ENCODE measurements around the gene MID1. TPM values are rescaled to one million over a fixed set of nuclear protein-coding genes. Genes with fewer than 3 reads are reported as not detected.

The MID1 gene
- total RNA-seq, 1 experiment from 2014 or later = 79.5 TPM

DNA sequence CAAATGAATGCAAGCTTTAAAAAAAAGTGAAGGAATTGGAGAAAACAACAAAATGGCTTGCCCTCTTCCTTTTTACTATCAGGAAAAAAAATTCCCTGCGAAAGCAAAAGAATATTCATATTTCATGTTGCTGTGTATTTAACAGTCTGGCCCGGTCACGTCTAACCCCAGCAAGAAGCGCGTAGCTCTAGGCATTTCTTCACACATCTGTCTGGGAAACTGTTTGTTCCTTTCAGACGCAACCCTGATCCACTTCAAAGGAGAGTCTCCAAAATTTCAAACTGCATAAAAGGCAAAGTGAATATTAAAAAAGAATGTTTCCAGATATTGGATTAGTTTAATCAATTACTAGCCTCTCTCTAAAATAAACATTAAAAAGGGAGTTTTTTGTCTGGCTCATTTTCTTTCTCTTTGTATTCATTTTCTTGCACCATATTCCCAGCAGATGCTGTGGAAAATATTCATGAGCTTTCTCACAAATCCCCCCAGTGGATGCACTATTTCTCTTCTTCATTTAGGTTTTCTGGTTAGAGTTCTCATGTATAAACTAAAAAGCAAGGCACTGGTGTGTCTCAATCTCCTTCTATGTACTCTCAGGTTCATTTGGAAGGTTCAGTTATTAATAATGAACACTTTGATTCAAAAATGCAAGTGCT lies 145.3 kb downstream of the MID1 start:
- intact Hi-C loops (cut with micrococcal nuclease; ENCODE audit: unreplicated experiment) = no loop called here
- CTCF ChIA-PET = no interaction called here

DNA sequence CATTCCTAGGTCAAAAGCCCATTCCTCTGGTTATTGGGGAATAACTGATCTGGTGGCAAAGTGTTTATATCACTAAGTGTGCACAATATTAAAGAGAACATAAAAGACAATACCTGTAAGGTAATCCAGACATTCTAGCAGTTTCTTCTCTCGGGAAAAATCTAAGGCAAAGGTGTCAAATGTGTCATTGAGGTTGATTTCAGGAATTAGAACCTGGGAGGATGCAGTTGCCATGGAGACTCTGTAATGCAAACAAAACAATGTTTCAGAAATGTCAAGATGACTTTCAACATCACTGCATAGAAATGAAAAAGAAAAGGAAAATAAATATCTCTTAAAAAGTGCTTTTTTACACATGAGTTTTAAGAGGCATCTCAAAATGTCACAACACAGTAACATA lies 145.9 kb downstream of the MID1 start:
- H3F3A ChIP-seq (ENCODE audit: insufficient read depth, low read depth) = no peaks in the 10 kb centered on the region
- TF ChIP-seq CTCF (conservative IDR thresholded peaks at IDR 0.05) (no peak), EZH2 (IDR thresholded peaks at IDR 0.05; ENCODE audit: low read depth) (no peak)
- BruUV-seq (replicated peaks) = no TSS peak
- no peak overlapping the region for H3K4me2 ChIP-seq
- no peak overlapping the region for H2AFZ ChIP-seq
- H3K27me3 ChIP-seq (ENCODE audit: insufficient read depth, low read depth) = no peaks in the 10 kb centered on the region
- H3K4me1 ChIP-seq (replicated peaks; ENCODE audit: insufficient read depth) = no peaks in the 10 kb centered on the region
- H3K27ac ChIP-seq = no peak overlapping the region
- POLR2A ChIA-PET (ENCODE audit: unreplicated experiment) = no interaction called here
- CTCF ChIA-PET = no interaction called here
- DNase-seq = no peak
- no peak overlapping the region for H3K4me3 ChIP-seq
- H3K79me2 ChIP-seq (ENCODE audit: low read depth) = no peaks in the 10 kb centered on the region
- H3K36me3 ChIP-seq (ENCODE audit: low read depth) = no peaks in the 10 kb centered on the region
- intact Hi-C loops (cut with micrococcal nuclease; ENCODE audit: unreplicated experiment) = no loop called here
- H4K20me1 ChIP-seq (ENCODE audit: insufficient read depth) = no peaks in the 10 kb centered on the region
- no peaks in the 10 kb centered on the region for H3K9me2 ChIP-seq (ENCODE audit: insufficient read depth)
- H3K9me3 ChIP-seq (ENCODE audit: insufficient read depth, low read depth) = no peaks in the 10 kb centered on the region

More for the DNA sequence above, 145.3 kb downstream of the MID1 start:
- Histone ChIP-seq H3K9me2 (ENCODE audit: insufficient read depth) (no peaks in the 10 kb centered on the region), H2AFZ (no peak overlapping the region), H3K79me2 (ENCODE audit: low read depth) (no peaks in the 10 kb centered on the region), H3K9me3 (ENCODE audit: insufficient read depth, low read depth) (no peaks in the 10 kb centered on the region), H3K27me3 (ENCODE audit: insufficient read depth, low read depth) (no peaks in the 10 kb centered on the region), H3K27ac (no peak overlapping the region), H3K4me1 (replicated peaks; ENCODE audit: insufficient read depth) (no peaks in the 10 kb centered on the region), H3K36me3 (ENCODE audit: low read depth) (no peaks in the 10 kb centered on the region), H4K20me1 (ENCODE audit: insufficient read depth) (no peaks in the 10 kb centered on the region), H3F3A (ENCODE audit: insufficient read depth, low read depth) (no peaks in the 10 kb centered on the region), H3K4me2 (no peak overlapping the region), H3K4me3 (no peak overlapping the region)
- BruUV-seq (replicated peaks) = no TSS peak
- no peak for DNase-seq
- POLR2A ChIA-PET (ENCODE audit: unreplicated experiment) = no interaction called here
- TF ChIP-seq CTCF (conservative IDR thresholded peaks at IDR 0.05) = no peak
- TF ChIP-seq EZH2 (IDR thresholded peaks at IDR 0.05; ENCODE audit: low read depth) = no peak

GRCh38 chrX:10471418-10471817 lies 149.0 kb downstream of the MID1 start:
- no peaks in the 10 kb centered on the region for H3K79me2 ChIP-seq (ENCODE audit: low read depth)
- TF ChIP-seq CTCF (conservative IDR thresholded peaks at IDR 0.05) (no peak), EZH2 (IDR thresholded peaks at IDR 0.05; ENCODE audit: low read depth) (no peak)
- no peaks in the 10 kb centered on the region for H3F3A ChIP-seq (ENCODE audit: insufficient read depth, low read depth)
- H3K36me3 ChIP-seq (ENCODE audit: low read depth) = no peaks in the 10 kb centered on the region
- no peaks in the 10 kb centered on the region for H3K4me1 ChIP-seq (replicated peaks; ENCODE audit: insufficient read depth)
- no peaks in the 10 kb centered on the region for H4K20me1 ChIP-seq (ENCODE audit: insufficient read depth)
- no peaks in the 10 kb centered on the region for H3K27me3 ChIP-seq (ENCODE audit: insufficient read depth, low read depth)
- no peak overlapping the region for H3K4me2 ChIP-seq
- H3K4me3 ChIP-seq = no peak overlapping the region
- intact Hi-C loops (cut with micrococcal nuclease; ENCODE audit: unreplicated experiment) = no loop called here
- ChIA-PET CTCF (no interaction called here), POLR2A (ENCODE audit: unreplicated experiment) (no interaction called here)
- H3K9me2 ChIP-seq (ENCODE audit: insufficient read depth) = no peaks in the 10 kb centered on the region
- no peaks in the 10 kb centered on the region for H3K9me3 ChIP-seq (ENCODE audit: insufficient read depth, low read depth)
- H2AFZ ChIP-seq = no peak overlapping the region
- no TSS peak for BruUV-seq (replicated peaks)
- DNase-seq = no peak
- no peak overlapping the region for H3K27ac ChIP-seq

All from PC-9 (cell line).